Subcutaneous adipose tissue (tissue), 4 donors: ENCODE data around the gene ARPC2. TPM values are rescaled to one million over a fixed set of nuclear protein-coding genes. Genes with fewer than 3 reads are reported as not detected.

ENCODE experiments used
- CTCF ChIP-seq: fragments of 450-650 bp; IDR thresholded peaks from one replicate; pipeline ENCODE4 v1.5.1; 2016; ENCODE audit warnings: low read depth, mild to moderate bottlenecking, control low read depth, antibody characterized with exemption, moderate library complexity
- total RNA-seq, 4 donors: library from RNA; depleted of rRNA; stranded (reverse); fragments of >200 nt; gene quantifications; one replicate each; pipeline ENCODE4 v1.1.0, GENCODE V29; 2016

Gene ARPC2
- total RNA-seq, 4 donors from 2014 or later, result 273 to 501 (median 341) TPM

- TF ChIP-seq CTCF, result no peak
Observed at GRCh38 chr2:218265626-218266025, 48.6 kb downstream of the ARPC2 start.

GRCh38 chr2:218266316-218266979, 49.5 kb downstream of the ARPC2 start:
- TF ChIP-seq CTCF, result no peak

GRCh38 chr2:218267259-218267658, 50.3 kb downstream of the ARPC2 start:
- no peak for TF ChIP-seq CTCF

- TF ChIP-seq CTCF, result no peak
Observed at GRCh38 chr2:218269900-218270720, 53.1 kb downstream of the ARPC2 start, which contains the start of the genes AAMP and PNKD. TSS of gene AAMP (minus strand) at chr2:218270137. CDS start at chr2:218270086, 51 bp downstream. TSS of gene PNKD (plus strand) at chr2:218270519. CDS start at chr2:218270536, 17 bp downstream.

- TF ChIP-seq CTCF, result no peak
Observed at GRCh38 chr2:218270721-218271486, 53.9 kb downstream of the ARPC2 start.

- TF ChIP-seq CTCF, result no peak
Observed at GRCh38 chr2:218271487-218271797, 54.5 kb downstream of the ARPC2 start.

GRCh38 chr2:218271865-218272530, 55.0 kb downstream of the ARPC2 start:
- TF ChIP-seq CTCF, result no peak
